Measurements from ENCODE around the gene POU2F2.

DNA sequence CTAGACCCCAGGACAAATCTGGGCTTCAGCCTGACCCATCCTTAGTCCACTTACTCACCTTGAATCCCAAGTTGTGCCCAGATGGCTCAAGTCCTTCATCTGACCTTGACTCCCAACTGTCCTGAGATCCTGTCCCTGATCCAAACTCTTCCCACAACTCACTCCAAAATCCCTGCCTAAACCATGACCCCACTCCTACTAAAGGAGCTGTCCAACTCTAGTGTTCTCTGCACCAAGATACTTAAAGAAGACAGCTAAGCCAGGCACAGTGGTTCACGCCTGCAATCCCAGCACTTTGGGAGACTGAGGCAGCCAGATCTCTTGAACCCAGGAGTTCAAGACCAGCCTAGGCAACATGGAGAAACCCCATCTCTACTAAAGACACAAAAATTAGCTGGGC lies 8.5 kb downstream of the POU2F2 start:
- TF ChIP-seq, protein P1, sequence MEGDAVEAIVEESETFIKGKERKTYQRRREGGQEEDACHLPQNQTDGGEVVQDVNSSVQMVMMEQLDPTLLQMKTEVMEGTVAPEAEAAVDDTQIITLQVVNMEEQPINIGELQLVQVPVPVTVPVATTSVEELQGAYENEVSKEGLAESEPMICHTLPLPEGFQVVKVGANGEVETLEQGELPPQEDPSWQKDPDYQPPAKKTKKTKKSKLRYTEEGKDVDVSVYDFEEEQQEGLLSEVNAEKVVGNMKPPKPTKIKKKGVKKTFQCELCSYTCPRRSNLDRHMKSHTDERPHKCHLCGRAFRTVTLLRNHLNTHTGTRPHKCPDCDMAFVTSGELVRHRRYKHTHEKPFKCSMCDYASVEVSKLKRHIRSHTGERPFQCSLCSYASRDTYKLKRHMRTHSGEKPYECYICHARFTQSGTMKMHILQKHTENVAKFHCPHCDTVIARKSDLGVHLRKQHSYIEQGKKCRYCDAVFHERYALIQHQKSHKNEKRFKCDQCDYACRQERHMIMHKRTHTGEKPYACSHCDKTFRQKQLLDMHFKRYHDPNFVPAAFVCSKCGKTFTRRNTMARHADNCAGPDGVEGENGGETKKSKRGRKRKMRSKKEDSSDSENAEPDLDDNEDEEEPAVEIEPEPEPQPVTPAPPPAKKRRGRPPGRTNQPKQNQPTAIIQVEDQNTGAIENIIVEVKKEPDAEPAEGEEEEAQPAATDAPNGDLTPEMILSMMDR (IDR thresholded peaks at IDR 0.05): no peak
- no peak for TF ChIP-seq POLR2A (IDR thresholded peaks at IDR 0.05)
